T-helper 2 cell (primary cell): ENCODE measurements around the gene CACNA1C.
A peak's percentile ranks its signal among the peaks of the same experiment; 100 is the strongest.

Experiments
- DNase-seq, 5 experiments: peaks; one replicate each; pipeline versions ENCODE4 v3.0.0 to v3.0.0-alpha.2; 2012 to 2022

The CACNA1C gene

DNA sequence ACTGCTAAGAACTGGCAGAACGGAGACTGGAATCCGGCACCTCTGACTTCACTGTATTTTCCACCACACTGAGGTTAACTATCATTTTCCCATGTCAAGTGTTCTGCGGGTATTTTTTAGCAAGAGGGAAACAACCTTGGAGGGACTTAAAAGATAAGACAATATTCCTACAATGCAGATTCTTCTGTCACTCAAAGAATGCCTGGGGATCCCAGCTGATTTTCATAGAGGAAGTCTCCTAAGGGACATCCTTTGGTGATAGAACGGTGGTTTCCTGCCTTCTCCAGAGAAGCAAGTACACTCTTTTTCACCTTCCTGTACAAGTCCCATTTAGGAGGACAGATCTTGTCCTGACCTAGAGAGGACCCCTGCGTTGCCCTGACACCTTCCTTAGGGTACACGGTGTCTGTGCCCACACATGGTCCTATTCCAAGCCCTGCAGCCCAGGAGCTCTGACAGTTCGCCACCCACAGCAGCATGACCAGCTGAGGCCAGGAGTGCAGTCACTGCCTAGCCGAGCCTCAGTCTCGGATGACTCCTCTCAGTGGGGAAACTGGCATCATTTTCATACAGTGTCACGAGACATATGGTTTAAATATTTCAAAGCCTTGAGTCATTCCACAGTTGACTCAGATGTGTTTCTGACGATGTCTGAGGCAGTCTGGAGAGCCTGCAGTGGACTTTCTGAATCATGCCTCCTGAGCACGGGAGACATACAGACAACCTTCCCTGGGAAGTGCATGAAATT, 560.7 kb downstream of the CACNA1C start:
- DNase-seq: peak in 2 of 5 experiments; percentile 2 to 47

DNA sequence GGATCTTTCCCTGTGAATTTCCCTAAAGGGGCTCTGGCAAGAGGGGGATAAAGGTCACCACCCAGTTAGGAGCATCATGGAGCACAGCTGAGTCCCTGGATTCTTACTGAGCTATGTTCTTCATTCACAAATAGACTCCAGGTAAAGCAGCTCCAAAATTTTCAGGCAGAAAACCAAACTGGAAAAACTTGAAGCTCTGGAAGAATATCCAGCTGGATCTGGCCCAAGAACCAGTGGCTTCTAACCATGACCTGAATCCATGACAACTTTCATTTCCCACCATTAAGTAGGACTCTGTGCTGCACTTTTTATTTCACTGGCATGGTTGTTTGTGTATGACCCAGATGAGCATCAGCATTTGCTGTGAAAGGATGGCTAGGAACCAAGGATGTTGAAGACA, 561.6 kb downstream of the CACNA1C start:
- DNase-seq: no peak

DNA sequence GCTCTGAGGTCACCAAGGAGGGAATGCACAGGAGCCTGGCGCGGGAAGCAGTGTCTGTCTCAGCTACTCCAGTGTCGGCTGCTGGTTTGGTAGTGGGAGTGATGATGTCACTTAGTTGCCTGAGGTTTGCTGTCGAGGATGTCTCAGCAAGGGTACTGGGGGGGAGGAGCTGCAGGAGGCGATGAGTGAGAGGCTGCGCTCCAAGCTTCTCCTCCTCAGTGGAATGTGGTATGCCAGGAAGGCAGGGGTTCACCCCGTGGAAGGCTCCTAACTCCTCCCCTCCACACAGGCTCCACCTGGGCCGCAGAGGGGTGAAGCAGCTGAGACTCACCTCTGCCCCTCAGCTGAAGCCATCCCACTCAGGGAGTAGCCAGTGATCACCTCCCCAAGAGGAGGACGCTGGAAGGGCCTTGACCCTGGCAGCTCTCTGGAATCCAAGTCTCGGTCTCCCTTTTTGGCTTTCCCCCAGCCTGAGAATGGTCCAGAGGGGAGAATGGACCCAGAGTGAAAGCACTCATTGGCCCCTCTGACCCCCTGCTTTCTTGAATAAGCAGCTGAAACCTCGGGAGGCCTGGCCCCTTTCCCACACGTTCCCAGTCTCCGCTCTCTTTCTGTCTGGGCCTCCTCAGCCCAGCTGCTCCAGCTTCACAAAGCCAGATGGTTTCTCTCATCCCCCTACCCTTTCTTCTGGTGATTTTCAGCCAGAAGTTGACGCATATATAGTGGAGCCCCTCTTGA, 563.0 kb downstream of the CACNA1C start:
- no peak for DNase-seq

DNA sequence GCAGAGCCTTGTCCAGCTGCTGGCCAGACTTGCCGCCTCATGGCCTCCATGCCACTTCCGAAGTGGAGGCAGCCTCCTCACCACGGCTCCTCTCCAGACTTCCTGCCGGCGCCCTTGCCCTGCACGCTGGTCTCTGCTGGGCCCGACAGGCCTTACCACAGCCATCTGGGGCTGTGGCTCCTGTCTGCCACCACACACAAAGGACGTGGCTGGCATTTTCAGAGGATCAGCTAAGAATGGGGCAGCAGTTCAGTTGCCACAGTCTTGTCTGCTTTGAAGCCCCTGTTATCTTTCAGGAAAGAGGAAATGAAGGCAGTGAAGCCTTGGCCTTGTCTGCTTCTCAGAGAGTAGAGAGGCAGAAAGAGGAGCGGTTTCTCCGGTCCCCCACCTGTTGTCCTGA, 564.0 kb downstream of the CACNA1C start:
- DNase-seq: no peak

DNA sequence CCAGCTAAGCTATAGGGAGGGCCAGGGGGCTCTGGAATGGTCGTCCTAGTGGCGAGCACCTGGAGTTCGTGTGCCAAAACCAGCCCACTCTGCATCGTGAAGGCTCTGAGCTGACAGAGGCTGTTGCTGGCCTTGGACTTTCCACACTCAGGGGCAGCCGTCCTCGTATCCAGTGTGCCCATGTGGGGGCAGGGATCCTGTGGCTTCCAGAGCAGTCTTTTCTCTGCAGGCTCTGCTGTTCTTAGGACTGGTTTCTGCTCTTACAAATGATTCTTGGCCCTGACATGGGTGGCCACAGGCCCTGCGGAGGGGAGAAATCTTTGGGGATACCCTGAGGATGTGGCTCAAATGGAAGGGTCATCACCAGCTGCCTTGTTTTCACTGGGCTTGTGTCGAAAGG, 564.6 kb downstream of the CACNA1C start:
- no peak for DNase-seq

DNA sequence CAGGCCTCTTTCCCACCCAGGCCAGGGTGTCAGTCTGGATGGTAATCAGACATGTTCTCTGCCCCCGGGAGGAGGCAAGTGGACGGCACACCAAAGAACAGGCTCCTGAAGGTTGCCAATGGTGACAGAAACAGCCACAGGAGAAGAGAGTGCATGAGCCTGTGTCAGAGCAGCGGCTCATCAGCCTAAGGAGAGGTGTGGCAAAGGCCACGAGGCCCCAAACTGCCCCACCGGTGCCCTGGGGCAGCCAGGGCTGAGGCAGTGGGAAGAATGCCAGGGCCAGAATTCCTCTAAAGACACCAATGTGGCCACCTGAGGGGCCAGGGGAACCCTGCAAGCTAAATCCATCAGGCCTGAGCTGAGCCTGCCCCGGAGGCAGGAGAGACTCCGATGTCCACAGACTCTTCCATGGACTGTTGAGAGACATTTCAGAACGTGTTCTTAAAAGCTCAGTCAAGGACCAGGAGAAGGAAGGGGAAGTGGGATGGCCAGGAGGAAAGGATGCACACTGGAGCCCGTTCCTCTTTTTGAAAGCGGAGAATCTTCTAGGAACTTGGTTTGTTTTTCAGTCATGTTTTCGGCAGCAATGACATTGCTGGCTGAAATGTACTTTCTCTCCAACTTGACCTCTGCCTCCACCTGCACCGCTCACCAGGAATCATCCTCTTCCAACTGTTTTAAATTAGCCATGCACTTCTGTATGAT, 565.7 kb downstream of the CACNA1C start:
- DNase-seq: no peak

DNA sequence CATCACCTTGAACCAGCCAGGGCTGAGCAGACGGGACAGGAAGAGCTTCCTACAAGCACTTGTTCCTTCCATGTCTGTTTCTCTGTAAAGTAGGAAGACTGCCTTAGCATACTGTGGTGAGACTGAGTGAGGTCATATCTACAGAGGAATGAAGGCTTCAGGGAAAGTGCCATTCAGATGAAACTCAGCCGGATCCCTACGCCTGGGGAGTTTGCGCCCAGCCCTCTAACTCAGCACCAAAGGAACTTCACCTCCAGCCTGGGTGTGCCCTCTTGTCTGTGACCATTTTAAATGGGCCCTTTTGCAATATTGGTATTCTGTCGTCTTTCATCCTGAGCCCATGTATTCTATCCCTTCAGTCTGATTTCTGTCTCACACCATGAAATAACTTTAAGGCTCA, 566.3 kb downstream of the CACNA1C start:
- no peak for DNase-seq

DNA sequence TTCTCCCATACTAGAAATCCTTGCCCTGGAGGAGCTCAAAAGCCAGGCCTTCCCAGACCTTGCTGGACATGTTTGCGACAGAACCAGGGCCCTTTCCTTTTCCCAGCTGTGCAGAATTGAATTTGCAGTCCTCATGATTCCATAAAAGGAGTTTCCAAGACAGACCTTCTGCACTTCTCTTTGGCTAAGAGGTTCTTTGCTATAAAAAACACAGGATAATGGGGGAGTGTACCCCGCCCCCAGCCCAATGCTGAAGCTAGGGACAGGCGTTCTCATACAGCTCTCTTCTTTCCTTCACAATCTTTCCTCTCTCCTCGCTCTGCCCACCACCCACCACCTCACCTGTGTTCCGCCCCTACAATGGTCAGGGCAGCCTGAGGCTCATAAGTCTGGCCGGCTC, 569.7 kb downstream of the CACNA1C start:
- no peak for DNase-seq

DNA sequence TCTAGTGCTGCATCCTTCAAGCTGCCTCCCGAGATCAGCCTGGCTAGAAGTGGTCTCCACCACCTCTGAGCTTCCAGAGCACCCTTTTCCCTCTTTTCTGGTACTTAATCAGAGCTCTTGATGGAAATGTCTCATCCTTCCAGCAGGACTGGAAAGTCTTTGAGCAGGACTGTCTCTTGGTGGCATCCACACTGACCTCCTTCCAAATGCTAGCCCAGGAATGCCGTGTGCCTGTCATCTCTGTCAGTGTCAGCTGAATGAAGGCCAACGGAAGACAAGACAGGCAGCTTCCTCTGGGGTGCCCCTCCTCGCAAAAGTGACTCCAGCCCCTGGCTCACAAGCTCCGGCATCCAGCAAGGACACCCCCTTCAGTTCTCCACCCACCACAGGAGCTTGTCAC, 570.7 kb downstream of the CACNA1C start:
- DNase-seq: no peak

DNA sequence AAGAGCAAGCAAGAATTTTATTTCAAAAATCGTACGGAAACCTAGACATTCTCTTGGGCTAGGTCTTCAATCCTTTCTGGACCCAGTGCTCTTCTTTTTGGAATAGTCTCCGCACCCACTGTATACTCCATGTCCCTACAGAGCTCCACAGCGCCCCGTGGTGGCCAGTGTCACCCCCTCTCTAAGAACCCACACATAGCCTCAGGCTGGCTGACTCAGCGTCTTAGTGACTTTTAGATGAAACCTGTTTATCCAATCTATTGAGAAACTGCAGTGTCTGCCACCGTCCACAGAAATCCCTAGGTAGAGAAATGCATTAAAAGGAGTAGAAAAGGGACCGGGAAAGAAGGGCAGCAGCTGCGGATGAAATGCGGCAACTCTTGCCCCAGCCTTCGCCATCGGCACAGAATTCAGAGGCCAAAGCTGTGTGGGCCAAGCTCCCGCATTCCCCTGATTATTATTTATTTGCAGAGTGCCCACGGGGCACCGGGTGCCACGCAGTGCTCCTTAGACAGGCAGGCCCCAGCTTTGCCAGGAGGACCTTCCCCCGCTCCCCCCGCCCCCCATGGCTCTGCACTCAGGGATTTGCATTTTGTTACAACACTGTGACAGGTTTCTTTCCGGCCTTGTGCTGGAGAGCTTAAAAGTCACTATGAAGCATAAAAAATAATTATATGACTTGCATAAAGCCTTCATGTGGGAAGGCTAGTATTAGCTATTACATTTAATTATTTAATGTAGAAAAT, 571.9 kb downstream of the CACNA1C start:
- DNase-seq: no peak

DNA sequence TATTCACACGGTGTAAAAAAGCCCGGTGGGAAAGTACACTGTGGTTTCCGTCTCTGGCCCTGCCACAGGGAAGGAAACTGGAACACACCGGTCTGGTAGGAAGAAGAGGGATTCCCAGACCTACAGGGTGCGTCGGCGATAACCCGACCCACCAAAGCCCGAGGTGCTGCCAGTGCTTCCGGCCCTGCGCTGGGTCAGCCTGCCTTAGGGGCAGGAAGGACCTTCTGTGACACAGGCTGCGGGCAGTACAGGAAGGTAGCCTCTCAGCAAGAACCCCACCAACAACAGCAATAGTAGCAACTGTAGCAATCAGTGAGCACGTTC, 572.5 kb downstream of the CACNA1C start:
- DNase-seq: no peak

DNA sequence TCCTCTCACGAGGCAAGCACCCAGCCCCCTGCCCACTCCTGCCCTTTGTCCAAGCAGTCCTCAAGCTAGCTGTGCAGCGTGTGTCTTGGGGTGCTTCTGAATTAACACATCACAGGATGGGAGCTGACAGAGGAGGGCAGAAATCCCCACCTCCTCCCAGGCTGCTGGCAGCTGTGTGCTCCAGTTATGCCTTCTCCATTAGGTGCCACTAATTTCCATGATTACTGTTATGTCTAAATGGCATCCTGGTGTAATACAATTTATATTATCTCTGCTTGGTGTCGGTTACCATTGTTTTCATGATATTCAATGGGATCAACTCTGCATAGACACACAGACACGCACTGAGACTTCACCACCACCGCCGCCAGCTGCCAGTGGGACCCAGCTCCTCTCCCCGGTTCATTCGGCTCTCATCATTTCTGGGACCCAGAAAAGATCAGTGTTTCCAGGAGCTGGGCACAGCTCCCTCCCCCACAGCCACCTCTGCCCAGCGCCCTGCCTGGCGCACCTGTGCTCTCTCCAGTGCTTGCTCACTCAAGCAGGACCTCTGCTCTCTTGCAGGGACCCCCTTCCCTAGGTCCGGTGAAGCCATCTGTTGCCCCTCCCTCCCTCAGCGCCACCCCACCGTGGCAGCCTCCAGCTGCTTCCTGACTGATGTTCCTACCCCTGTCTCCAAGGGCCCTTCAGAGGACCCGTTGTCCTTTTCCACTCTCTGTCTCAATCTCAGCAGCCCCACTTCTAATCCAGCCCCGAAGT, 574.5 kb downstream of the CACNA1C start:
- no peak for DNase-seq

DNA sequence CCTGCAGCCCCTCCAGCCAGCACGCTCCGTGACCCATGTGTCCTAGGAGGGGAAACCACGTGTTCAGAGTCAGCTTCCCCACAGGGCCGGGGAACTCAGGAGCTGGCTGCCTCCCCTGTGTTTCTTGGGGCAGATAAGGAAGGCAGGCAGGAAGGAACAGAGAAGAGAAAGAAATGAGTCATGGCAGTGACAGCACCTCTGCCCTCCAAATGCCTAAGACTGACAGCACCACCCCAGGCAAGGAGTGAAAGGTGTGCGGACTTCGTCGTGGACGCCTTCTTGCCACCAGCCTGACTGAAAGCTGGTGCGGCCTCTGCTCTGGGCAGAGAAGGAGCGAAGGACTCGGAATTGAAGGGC, 575.0 kb downstream of the CACNA1C start:
- DNase-seq: no peak

DNA sequence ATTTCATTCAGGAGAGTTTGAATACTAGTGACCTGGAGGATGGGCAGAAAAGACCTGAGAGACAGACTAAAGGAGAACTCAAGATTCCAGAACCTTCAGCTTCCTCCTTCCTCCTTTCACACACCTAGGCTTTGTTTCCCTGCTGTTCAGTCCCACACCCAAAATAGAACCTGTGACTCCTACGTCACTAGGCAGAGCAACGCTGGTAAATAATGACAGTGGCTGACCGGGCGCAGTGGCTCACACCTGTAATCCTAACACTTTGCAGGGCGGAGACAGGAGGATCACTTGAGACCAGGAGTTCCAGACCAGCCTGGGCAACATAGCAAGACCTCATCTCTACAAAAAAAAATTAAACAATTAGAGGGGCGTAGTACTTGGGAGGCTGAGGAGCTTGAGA, 575.6 kb downstream of the CACNA1C start:
- DNase-seq: no peak

DNA sequence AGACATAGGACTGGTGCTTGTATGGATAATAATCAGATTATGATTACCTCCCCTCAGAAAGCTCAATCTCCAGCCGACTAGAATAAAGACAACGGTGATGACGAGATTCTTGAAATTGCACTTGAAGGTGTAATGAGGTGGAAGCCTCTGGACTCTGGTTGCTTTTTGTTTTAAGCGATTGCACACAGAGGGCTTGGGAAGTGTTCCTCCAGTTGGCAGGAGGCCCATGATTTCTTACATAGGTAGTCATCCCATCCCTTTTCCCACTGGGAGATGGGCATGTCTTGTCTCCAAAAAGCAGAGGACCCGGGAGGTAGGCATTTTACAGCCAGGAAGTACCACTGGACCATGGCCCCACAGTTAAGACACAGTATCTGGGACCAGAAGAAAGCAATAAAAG, 576.3 kb downstream of the CACNA1C start:
- DNase-seq: no peak

DNA sequence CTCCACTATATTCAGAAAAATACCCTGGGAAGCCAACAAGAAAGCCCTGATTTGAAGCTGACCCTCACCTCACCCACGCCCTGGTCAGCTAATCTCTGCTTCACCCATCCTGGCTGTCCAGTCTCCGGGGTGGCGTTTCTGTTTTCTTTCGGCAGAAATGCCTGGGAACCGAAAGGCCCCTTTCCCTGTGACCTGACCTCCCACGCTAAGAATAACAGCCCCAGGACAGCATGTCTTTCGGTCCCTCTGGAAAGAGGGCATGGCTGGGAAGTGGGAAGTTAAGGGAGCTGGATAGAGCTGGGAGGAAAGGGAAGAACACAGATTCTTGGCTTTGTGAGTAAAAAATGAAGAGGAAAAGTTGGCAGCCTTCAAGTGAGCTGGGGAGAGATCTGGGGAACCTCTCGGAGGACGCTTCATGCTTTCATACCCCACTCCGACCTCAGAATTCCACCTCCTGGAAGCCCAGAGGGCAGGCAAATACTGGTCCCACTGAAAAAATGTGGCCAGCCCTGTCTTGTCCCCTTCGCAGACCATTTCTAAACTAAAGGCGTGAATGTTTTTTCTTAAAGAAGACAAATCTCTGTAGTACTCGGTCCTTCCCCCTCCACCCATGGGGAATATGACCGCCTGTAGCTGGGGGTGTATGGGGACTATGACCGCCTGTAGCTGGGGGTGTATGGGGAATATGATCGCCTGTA, 579.0 kb downstream of the CACNA1C start:
- DNase-seq: no peak

DNA sequence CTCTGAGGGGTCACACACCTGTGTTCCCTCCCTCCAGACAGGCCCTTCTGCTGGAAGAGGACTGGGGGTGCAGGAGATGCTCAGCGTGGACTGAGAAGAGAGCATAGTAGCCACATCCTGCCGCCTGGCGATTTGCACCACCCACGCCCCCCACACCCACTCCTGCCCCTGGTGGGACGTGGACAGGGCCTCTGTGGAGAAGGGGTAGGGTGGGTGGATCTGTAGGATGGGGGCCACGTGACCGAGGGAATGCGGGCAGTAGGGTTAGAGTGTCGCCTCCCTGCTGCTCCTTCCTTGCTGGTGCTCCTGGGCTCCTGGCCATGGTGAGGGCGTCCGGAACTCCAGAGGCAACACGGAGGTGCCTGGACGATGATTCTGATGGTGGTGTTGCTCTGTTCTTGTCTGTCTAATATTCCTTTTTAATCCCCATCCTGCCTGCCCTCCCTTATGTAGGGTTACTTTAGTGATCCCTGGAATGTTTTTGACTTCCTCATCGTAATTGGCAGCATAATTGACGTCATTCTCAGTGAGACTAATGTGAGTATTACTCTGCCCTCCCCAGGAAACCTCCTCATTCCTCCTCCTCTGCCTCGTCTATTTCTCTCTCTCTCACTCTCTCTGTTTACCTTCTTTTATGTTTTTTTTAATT, 580.5 kb downstream of the CACNA1C start:
- no peak for DNase-seq

DNA sequence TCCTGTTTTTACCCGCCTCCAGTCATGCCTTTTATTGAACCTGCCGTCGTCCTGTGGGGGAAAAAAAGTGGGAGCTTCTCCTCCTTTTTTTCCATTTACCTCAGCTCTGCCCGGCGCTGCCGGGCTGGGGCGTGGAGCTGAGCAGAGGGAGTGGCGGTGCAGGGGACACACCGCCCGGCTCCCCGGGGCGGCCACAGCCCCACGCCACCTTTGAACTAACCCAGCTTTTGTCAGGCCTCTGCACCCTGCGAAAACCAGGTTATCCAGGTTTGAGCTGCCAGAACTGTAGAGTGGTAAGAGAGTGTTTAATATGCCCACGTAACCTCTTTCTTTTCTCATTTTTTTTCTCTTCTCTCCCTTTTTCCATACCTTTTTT, 581.0 kb downstream of the CACNA1C start:
- DNase-seq: no peak

DNA sequence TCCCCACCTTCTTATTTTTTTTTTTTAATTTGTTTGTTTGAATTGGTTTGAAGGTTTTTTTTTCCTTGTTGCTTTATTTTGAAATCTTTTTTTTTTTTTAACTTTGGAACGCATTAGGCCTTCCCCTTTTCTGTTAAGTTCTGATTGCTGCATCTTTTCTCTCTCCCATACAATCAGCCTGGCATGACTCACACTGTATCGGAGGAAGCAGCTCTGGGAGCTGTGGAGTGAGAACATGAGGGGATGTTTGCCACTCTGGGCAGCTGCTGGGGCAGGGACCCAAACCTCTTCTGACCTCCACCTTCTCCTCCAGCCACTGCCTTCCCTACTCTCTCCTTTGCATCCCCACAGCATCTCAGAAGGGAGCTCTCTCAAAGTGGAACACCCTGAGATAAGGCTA, 581.7 kb downstream of the CACNA1C start:
- DNase-seq: no peak

DNA sequence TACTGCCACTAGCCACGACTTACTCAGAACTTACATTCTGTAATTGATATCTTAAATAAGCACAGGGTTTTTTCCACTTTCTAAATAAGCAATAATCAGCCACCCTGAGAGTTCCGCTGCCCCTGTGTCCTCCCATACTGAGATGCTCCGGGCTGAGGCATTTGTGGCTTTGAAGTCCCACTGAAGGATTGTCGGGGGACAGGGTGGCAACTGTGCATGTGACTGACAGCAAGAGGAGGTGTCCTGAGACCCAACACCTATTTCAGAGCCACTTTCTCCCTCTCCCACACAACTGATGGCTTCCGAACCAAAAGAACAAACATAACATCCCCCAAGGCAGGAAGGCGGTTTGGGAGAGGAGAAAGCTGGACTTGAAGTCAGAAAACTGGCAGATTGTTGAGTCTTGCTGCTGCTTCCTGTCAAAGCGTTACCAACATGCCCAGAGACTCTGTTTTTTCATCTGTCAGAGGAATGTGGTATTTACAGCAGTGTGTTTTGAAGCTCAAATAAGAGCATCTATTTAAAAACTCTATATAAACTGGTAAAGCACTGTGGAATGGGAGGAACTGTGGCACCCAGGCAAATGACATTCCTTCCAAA, 584.1 kb downstream of the CACNA1C start:
- no peak for DNase-seq

DNA sequence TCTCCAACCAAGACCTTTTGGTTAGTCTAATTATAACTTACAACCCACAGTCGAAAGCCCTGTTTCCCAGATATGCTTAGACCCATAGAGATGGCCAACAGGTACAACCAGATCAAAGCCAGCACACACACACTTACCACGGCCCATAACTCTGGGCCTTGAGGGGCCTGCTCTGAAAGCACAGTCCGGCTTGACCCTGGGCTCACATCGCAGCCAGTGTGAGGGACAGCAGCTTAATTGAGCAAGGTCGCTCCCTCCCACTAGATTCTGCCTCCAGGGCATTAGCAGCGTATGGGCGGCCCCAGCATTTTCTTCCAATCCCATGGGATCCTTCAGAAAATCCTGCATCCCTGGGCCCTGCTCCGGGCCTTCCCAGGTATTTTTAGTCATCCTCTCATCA, 584.6 kb downstream of the CACNA1C start:
- DNase-seq: no peak
